HCT116 (cell line): ENCODE measurements around the gene PABPC3.

Source experiments
- POLR2AphosphoS5 ChIP-seq: IDR thresholded peaks from 2 replicates; pipeline ENCODE4 v1.6.1; 2011; ENCODE audit warnings: mild to moderate bottlenecking, low read depth, low read length, moderate library complexity
- TF ChIP-seq, protein P1 (sequence below), 3 experiments: fragments of 200-600 bp in 1 of 3; sonication (generic) in 1 of 3; IDR thresholded peaks in 2 of 3; conservative IDR thresholded peaks in 1 of 3; 2 replicates each; pipeline ENCODE4 v1.5.1; 2012 to 2017; ENCODE audit warnings: low read depth in 2 of 3, low read length in 2 of 3, antibody characterized with exemption in 1 of 3, borderline replicate concordance in 1 of 3, control low read depth in 1 of 3, mild to moderate bottlenecking in 1 of 3, mixed read lengths in 1 of 3, mixed run types in 1 of 3, moderate library complexity in 1 of 3; ENCODE audit not compliant: insufficient read depth in 1 of 3

DNA sequence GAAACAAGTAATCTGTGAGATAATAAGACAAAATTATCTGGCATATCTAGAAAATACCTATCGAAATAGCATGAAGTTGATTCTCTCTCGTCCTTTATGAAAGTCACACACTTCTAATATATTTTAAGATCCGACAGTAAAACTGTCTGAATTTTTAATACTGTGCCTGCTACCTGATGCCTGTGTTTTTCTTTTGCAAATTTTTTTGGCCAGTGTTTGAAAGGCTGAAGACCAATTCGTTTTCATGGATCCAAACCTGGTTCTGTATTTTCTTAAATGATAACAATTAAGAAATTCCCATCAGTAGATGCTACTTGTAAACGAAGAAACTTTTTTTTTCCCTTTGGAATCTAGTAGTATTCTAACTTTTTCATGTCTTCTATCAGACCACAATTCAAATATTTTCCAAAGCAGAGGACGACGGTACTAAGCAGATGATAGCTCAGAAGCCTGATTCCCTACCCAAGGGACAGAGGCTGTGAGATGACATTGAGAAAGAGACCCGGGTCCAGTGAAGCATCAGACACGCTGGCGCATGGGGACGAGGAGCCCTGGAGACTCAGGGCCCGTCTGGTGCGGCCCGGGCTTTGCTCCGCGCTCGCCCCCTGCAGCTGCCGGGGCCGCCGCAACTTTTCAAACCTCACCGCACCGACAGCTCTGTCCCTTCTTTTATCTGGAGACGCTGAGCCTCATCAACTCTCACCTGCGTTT lies 49.5 kb upstream of the PABPC3 start:
- TF ChIP-seq POLR2AphosphoS5, result no peak
- TF ChIP-seq, protein P1, sequence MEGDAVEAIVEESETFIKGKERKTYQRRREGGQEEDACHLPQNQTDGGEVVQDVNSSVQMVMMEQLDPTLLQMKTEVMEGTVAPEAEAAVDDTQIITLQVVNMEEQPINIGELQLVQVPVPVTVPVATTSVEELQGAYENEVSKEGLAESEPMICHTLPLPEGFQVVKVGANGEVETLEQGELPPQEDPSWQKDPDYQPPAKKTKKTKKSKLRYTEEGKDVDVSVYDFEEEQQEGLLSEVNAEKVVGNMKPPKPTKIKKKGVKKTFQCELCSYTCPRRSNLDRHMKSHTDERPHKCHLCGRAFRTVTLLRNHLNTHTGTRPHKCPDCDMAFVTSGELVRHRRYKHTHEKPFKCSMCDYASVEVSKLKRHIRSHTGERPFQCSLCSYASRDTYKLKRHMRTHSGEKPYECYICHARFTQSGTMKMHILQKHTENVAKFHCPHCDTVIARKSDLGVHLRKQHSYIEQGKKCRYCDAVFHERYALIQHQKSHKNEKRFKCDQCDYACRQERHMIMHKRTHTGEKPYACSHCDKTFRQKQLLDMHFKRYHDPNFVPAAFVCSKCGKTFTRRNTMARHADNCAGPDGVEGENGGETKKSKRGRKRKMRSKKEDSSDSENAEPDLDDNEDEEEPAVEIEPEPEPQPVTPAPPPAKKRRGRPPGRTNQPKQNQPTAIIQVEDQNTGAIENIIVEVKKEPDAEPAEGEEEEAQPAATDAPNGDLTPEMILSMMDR (IDR thresholded peaks at IDR 0.05 in 2 of 3, conservative IDR thresholded peaks at IDR 0.05 in 1 of 3; ENCODE audit: borderline replicate concordance in 1 of 3, insufficient read depth in 1 of 3, low read depth in 2 of 3, low read length in 2 of 3), result no peak
